Activated T-helper 1 cell treated with anti-CD3 and anti-CD28 coated beads, Interleukin-2, amount 50 U/mL, for 16 hours (primary cell): ENCODE results near the gene DEFB108B.
"Not testable (repeated sequence)": the region's sequence is repeated elsewhere in the genome, so short reads cannot be mapped to it uniquely, and the experiment has no call there.

Experiments used
- DNase-seq, 2 donors: peaks; one replicate each; pipeline ENCODE4 v3.0.0-alpha.2; 2020; ENCODE audit warnings: low read depth in 1 of 2, low spot score in 1 of 2

DEFB108B gene, protein sequence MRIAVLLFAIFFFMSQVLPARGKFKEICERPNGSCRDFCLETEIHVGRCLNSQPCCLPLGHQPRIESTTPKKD

GRCh38 chr11:71832811-71833210 lies at the start of gene DEFB108B:
Gene DEFB108B (plus strand): TSS chr11:71833200. CDS start chr11:71833200, 0 bp downstream.
- DNase-seq = not testable (repeated sequence)

GRCh38 chr11:71786114-71786847 lies 46.7 kb upstream of the DEFB108B start:
- DNase-seq = not testable (repeated sequence)

GRCh38 chr11:71786848-71787097 lies 46.2 kb upstream of the DEFB108B start:
- peak; percentile 96 for DNase-seq

GRCh38 chr11:71787098-71787823 lies 45.7 kb upstream of the DEFB108B start:
- peak; percentile 86 to 91 for DNase-seq

DNA sequence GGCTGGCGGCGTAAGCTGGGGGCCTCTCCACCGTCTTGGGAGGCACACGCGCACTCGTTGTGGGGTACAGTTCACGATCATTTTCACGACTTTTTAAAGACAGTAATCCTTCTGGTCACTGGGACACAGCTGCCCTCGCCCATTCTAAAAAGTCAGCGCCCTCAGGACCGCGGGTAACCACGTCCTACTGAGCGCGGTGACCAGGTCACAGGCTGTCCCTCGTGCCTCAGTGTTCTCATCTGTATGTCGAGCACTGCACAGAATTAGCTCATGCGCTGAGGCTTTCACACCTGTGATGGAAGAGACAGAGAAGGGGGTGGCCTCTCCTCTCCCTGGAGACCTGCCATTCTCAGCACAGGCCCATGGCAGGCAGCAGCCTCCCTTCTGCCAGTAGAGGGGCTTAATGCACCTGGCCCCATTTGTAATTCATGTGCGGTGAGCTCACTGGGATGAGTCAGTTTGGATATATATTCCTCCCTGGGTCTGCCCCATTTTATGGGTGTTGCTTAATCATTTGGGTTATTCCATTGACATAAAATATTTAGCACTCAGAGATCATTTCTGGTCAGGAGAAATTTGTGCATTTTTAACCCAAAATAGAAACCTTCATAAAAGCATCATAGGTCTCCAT lies 45.1 kb upstream of the DEFB108B start:
- not testable (repeated sequence) for DNase-seq

DNA sequence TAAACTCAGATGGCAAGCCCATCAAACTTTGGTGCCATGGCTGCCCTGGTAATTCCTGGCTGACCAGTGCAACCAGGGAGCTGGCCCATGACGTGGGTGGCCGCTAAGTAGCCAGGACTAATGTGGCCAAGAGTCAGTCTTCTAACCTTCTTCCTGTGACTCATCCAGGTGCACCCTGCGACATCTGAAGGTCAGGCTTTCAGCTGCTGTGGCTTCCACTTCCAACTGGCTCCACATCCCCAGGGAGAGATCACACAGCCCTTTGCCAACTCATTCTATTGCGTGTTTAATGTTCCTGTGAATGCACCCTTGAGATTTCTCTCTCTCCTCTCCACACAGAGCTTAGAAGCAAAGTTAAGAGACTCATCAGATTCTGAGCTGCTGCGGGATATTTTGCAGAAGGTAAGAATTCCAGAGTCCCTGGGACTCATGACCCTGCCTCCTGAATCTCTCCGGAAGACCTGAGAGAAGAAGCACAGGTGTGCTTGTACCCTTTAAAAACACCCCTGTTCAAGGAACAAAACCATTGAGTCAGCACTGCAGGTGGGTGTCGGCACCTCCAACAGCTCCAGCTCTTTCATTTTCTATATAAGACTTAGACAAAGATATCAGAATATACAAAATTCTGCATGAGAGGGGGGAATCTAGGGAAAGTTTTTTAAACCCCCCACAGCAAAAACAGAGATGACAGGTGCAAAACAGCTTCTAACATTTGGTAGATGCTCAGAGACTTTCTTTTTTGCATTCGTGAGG lies 43.4 kb upstream of the DEFB108B start:
- DNase-seq = not testable (repeated sequence)

- DNase-seq = not testable (repeated sequence)
Observed at GRCh38 chr11:71791111-71791510, 41.9 kb upstream of the DEFB108B start.

DNA sequence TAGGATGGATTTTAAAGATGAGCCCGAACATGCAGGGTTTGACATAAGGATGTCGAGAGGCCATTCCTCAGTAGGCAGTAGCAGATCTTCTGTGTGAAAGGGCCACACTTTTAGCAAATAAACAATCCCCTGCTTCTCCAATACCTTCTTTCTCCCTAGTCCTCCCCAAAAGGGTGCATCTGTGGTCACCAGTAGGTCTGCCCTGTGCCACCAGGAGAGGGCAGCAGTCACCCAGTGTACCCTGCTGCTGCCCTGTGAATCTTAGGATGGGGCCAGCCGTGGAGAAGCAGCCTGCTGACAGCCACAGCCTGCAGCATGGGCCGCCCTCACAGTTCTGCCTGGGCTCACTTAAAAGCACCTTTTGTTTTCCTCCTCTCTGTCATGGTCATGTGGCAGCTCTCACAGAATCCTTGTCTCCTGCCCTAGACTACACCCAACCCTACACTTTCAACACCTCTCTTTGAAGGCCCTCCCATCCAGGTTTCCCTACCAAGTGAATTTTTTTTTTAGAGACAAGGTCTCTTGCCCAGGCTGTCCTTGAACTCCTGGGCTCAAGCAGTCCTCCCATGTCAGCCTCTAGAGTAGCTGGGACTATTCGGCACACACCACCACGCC lies 40.3 kb upstream of the DEFB108B start:
- DNase-seq = peak; percentile 15 to 31

DNA sequence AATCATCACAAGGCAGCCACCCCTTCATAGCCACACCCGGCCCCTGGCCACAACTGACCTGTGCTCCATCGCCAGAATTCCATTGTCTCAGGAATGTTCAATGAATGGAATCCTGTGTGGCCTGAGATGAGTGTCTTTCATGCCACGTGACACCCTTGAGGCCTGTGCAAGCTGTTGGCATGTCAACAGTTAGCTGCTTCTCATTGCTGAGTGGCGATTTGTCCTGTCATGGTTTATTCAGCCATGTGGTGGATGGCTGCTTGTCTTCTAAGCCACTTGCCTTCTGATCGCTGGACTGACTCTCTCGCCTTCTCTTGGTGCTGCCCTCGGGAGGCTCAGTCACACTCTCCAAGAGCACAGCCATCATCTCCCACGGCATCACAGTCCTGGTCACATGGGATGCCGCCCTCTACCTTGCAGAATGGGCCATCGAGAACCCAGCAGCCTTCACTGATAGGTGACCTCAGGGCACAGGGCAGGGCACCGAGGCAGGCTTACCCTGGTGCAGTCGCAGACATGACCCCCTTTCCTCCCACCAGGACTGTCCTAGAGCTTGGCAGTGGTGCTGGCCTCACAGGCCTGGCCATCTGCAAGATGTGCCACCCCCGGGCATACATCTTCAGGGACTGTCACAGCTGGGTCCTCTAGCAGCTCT lies 38.5 kb upstream of the DEFB108B start:
- DNase-seq = not testable (repeated sequence)

- not testable (repeated sequence) for DNase-seq
Observed at GRCh38 chr11:71795236-71795635, 37.8 kb upstream of the DEFB108B start.

DNA sequence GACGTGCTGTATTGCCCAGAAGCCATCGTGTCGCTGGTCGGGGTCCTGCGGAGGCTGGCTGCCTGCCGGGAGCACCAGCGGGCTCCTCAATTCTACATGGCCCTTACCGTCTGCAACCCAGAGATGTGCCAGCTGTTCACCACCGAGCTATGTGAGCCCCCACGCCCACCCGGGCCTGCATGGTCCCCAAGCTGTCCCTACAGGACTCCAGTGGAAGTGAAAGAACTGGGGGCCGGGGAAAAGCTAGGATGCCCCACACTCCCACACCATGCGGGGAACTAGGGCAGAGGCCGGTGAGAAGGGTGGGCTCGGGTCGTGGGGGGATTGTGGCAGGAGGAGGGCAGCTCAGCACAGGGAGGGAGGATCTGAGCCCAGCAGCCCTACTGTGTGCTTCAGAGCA lies 37.0 kb upstream of the DEFB108B start:
- not testable (repeated sequence) for DNase-seq

DNA sequence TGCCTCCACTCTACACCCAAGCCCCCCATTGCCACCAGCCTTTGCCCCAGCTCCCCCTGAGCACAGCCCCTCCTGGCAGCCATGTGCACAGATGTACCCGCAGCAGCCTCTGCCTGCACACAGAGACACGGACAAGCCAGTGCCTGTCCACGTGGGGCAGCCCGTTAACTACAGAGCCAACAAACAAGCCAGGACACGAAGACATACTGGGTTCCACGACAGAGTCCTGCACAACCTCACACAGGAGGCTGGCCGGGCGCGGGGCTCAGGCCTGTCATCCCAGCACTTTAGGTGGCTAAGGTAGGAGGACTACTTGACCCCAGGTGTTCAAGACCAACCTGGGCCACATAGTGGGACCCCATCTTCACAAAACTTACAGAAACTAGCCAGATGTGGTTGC lies 36.2 kb upstream of the DEFB108B start:
- not testable (repeated sequence) for DNase-seq

GRCh38 chr11:71799556-71800128 lies 33.4 kb upstream of the DEFB108B start:
- DNase-seq = not testable (repeated sequence)

DNA sequence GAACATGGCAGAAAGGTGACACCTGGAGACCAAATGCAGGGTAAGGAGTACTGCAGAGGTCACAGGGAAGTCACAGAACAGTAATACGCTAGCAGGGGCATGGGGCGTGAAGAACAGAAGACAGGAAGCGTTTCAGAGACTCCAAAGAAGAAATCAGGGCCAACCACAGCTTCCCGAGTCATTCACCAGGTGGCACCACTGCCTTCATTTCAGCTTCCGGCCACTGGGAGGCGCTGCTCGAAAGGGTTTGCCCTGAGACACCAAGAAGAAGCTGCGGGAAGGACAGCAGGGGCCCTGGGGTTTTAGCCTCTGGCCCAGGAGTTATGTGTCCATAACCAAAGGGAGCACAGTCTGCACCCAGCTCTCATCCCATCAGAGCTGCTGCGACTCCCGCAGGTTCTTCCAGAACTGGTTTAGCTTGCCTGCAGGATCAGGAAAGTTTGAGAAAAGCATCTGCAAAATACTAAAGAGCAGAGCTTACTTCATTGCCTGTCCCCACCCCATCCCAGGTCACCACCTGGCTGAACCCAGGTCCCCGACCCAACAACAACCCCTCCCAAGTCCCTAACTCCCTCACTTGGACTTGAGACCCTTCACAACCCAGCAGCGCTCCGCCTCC lies 32.6 kb upstream of the DEFB108B start:
- peak; percentile 67 to 84 for DNase-seq

GRCh38 chr11:71801026-71801425 lies 32.0 kb upstream of the DEFB108B start:
- not testable (repeated sequence) for DNase-seq

GRCh38 chr11:71802874-71803273 lies 30.1 kb upstream of the DEFB108B start:
- DNase-seq = not testable (repeated sequence)

- DNase-seq = not testable (repeated sequence)
Observed at GRCh38 chr11:71804158-71804947, 28.6 kb upstream of the DEFB108B start.

DNA sequence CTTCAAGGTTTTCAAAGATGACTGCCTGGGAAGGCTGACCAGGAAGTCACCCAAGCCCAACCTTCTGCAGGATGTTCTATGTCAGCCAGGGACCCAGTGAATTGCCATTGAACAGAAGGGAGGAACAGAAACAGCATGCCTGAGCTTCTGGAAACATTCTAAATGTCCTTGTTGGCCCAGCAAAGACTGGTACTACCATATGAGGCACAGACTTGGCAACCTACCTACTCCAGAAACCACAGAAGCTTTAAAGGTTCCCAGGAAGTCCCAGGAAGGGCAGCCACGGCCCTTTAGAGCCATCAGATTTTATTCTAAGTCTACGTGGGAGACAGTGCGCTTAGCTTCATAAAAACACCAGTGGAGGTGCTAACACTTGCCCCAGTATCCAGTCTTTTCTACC lies 20.5 kb upstream of the DEFB108B start:
- DNase-seq = not testable (repeated sequence)
